Measurements from ENCODE around the gene KIF18B.

The KIF18B gene

DNA sequence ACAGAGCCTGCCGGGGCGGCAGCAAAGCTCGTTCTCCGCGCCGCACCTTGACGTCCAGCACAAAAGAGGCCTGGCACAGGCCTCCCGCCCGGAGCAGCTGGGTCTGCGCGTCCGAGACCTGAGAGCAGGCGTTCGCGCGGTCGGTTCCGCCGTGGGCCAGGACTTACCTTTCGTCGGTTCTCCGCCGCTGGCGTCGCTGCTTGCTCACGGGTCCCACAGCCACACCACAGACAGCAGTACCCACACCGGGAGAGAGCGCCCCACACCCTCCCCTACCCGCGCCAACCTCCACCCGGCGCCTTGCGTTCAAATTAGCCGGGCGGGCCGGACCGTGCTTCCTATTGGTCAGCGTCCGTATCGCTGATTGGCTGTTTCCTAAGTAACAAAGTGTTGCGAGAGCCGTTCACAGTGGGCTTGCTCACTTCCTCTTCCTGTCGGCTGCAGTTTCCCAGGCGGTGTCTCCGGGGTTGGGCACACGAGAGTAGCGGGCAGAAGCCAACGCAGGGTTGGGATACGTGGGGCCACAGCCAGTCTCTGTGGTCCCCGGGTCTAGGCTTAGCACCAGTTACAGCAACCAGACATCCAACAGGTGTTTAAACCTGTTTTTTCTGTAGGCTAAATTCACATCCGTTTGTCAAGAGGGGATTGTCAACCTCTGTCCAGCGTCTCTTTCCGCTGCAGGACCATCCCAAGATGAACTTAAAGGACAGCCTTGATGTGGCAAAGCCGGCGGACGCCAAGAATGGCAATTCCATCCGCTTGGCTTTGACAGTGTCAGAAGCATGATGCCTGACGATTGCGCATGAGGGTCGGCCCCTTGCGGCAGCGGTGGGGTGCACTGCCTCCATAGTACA is at the start of gene KIF18B:
KIF18B (minus strand) TSS at position 313 of the 854 bp plus-strand sequence. CDS start 11,429 bp downstream, outside the sequence.
- peak; percentile 96 for DNase-seq

DNA sequence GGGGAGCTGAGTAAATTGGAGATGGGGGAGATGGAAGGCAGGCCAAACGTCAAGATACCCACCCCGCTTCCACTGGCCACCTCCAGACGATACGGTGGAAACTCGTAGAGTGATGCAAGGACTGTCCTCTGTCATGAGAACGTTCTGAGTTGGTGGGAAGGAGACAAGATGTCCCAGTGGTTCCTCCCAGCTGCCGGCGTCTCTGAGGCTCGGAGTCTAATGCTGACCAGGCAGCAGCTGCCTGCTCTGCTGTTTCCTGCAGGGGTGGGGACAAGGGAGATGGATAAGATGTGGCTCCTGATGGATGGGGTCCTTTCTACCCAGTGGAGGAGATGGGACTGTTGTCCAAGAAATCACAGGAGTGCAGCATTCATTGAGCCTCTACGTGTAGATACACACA is 48.7 kb upstream of the KIF18B start:
- DNase-seq = no peak

DNA sequence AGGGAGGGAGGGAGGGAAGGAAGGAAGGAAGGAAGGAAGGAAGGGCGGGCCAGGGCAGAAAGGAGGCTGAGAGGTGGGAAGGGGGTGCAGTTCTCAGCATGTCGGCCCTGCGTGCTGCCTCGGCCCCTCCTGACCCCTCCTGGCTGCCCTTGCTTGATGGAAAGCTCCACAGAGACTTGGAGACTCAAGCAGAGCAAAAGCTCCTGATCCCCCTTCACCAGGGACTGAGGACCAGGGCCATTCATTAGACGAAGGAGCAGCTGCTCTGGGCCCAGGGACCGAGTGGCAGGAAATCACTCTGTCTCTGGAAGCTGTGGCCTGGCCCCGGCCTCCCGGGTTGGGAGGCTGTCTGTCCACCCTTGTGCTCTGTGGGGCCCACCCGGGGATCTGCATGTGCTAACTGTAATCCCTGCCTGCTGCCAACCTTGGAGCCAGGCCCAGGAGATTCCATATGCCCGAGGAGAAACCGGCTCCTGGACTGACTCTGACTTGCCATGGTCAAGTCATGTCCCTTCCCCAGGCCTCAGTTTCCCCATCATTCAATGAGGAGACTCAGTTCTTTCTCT is 47.9 kb upstream of the KIF18B start:
- no peak for DNase-seq

DNA sequence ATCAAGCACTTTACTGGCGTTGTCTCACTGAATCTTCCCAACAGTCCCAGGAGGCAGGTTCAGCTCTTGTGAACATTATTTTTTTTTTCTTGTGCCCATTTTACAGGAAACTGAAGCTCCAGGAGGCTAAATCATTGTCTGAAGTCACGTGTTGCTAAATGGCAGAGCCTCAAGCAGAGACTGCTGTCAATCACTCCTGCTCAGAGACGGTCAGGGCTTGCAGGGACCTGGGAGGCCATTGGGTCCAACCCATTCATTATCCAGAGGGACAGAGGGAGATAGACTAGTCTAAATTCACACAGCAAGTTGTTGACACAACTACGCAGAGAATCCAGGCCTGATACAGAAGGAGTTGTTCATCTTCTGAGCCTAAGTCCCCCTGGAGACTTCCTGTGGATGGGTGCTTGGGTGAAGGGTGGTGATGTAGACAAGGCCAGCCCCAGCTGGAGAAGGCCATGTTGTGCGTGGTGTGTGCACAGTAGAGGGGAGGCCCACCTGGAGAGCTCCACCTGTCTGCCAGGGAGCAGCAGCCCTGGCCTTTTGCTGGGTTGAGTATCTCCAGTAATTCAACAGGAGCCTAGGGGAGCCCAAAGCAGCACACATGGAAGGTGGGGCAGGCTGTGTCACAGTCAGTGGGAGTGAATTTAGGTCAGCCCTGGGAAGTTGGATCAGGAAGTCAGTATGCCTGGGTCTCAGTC is 44.8 kb upstream of the KIF18B start:
- no peak for DNase-seq

DNA sequence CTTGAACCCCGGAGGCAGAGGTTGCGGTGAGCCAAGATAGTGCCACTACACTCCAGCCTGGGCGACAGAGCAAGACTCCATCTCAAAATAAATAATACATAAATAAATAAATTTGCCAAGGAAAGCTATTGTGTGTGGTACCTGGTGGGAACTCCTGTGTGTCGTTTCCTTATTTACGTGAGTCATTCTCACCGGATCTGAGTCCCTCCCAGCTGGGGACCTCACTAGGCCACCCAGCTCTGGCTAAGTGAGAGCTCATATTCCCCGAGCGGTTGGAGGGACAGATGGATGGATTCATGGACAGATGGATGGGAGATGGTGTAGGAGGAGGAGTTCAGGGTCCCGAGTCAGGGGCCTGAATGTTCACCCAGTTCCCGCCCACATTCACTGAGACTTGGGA is 43.4 kb upstream of the KIF18B start:
- no peak for DNase-seq

DNA sequence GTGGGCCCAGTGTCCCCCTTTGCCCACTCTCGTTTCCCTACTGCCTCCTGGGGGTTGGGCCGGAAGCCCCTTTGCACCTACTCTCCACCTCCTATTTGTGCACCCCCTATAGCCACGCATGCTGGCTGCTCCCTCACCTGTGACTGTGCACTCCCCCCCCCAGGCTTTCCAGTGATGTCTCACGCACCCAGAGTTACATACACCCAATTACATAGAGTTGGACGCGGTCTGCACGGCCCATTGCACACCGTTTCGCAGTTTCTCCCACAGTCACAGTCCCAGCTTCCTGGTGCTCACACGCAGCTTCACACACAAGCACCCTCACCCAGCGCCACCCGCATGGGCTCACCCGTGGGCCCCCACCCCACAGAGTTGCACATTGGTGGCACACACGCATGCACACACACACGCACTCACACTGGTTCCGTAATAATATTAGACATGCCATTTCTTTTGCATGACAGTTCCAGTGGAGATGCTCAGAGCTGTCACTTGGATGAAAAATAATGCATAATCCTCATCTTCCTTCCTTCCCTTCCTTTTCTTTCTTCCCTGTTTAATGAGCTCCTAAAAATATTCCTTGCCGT is 42.1 kb upstream of the KIF18B start:
- no peak for DNase-seq

DNA sequence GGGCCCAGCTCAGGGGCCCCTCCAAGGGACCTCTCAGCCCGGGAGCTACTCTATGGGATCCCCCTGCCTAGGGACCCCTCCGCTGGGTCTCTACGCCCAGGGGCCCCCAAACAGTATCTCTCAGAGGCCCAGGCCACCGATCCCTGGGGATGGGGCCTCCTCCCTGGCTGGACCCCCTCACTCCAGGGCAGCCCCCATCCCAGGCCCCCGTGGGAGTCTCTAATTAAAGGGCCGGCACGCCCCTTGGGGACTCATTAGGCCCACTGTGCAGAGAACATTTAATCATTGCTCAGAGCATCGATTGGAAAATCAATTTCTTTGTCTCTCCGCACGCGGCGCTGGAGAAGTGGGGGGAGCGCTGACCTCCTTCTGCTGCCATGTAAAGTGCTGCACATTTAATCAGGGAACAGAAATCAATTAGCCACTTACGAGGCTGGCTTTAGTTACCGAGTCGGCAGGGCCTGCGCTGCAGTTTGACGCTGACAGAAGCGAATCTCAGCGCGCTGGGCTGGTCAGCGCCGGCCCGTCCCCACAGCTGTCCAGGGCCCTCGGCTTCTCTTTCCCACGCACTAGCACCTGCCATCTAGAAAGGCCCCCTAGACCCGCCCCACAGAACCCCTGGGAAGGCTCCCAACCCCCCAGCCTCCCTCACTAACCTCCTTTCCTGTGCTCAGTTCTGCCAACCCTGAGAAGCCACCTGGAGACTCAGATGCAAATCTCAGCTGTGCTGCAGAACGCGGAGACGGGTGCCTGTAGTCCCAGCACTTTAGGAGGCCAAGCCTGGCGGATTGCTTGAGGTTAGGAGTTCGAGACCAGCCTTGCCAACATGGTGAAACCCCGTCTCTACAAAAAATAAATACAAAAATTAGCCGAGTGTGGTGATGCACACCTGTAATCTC is 40.7 kb upstream of the KIF18B start:
- no peak for DNase-seq

DNA sequence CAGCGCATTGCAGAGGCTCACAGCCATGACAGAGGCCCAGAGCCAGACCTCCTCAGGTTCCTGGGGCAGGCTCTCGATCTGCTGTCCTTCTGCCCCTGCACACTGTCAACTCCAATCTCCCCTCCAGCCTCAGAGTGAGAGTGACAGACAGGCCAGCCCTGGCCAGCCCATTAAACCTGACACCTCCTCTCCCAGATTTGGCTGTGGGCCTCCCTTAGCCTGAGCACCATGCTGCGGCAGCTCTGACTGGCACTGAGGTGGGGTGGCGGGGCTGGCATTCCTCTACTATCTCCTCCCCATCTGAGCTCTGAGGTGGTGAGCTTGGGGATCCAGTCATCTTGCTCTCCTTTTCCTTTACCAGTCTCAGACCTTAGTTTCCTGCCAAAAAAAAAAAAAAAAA is 36.0 kb upstream of the KIF18B start:
- no peak for DNase-seq

DNA sequence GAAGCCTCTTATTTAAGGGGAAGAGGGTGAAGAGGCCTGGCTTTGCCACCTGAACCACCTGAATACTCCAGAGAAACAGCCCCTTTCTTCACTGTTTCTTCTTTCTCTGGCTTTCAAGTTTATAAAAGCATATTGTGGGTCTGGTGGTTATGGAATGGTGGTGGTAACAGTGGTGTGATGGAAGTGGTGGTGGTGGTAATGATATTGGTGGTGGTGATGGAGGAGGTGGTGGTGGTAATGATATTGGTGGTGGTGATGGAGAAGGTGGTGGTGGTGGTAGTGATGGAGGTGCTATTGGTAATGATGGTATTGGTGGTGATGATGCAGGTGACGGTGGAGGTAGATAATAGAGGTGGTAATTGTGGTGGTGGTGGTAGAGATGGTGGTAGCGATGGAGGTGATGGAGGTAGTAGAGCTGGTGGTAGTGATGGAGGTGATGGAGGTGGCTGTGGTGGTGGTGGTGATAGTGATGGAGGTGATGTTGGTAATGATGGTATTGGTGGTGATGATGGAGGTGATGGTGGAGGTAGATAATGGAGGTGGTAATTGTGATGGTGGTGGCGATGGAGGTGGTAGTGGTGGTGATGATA is 34.6 kb upstream of the KIF18B start:
- DNase-seq = no peak

DNA sequence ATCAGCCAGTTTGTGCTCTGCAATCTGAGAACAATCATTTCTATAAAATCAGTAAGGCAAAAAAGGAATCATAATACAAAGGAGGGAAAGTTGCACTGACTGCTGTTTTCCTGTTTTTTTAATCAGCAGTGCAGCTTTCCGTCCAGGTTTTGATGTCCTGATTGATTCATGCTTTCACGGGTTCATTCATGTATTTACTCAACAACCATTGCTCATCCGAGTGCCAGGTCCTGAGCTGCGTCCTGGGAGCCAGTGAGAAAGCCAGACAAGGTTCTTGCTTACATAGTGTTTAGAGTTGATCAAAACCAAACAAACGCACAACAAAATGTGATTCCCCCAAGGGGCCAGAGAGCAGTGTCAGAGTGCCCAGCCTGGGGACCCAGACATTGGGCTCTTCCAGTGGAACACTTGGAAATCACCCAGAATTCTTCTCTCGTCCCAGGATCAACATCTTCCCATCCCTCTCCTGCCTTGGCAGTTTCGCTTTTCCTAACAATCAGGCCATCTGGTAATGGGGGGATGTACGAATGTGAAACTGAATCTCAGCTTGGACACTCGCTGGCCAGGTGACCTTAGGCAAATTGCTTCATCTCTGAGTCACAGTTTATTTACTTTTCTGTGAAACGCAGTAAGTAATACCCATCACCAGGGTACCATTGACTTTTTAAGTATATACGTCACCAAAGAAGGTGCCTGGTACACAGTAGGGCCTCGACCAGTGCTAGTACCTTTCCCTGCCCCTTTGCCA is 33.8 kb upstream of the KIF18B start:
- DNase-seq = no peak

DNA sequence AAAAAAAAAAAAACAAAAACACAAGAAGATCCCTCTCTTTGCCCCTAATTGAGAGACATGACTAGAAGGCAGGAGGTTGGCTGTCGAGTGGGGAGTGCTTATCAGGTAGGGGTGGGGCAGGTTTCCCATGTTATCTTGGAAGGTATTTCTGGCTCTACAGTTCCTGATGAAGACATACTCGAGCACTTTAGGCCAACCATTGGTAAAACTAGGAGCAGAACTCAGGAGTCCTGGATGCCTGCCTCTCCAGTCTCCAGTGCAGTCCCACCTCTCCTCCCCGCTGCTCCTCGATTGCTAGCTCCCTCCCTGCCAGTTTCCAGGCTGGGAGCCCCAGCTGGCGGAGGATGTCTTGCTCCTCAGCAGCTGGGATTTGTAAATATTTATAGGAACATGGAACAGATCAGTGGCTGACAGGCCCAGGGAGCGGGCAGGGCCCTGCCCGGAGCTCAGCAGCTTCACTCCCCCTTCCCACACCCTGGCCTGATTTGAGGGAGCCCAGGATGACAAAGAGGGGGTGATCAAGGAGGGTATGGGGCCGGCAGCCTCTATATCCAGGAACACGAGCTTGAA is 31.9 kb upstream of the KIF18B start:
- no peak for DNase-seq

DNA sequence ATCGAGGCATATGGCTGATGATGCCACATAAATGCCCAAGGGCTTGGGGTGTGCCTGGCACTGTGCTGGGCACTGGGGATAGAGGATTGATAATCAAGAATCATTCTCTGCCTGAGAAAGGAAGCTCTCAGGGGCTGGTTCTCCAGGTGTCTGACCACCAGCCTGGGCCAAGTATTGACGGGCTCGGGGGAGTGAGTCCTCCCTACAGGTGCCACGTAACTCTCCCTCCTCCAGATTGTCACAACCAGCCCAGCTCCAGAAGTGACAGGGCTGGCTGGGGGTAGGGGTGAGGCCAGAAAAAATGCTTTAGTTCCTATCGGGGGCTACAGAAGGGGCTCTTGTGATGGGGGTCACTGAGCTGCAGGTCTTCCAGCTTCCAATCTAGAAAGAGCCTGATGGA is 31.2 kb upstream of the KIF18B start:
- no peak for DNase-seq

DNA sequence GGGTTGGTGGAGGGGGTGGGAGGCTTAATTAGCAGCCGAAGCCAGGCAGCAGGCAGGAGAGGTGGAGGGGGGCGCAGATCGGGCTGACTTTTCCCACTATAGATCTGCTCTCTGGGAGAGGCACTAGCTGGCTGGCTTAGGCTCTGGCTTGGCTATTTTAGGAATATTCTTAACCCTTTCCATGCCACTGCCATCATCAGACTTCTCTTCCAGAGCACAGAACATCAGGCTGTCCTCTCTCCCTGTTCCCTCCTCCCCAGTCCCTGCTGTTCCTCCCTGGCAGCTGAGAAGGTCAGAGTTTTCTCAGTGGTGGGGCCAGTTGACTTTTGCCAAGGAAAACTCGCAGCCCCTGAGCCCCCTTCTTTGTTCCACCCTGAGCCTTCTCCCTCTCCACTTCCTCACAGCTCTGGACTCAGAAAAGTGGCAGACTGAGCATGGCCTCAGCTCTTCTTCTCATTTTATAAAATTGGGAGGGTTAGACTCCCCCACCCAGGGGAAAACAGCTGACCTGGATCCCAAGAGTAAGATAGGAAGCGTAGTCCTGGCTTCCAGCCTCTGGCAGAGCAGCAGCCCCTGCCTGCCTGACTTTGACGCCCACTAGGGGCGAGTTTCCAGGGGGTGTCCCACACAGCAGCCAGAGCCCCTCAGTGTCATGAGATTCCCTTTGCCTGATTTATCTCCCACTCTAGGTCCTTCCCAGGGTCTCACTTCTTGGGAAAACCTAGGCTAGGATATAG is 30.4 kb upstream of the KIF18B start:
- DNase-seq = no peak

DNA sequence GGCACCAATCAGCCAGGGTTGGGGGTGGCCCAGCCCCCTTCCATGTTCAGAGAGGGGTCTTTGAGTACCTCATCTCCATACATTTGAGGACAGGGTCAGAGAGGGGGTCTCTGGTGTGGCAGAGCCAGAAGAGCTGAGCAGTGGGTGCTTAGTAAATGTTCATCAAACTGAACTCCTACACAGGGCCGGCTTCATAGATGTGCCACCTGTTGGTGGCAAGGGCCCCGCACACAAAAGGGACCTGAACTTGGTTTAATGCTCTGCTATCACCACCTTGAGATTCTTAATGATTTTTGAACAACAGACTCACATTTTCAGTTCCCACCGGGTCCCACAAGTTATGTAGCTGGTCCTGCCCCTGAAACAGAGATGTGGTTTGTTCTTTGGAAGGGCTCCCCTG is 29.5 kb upstream of the KIF18B start:
- no peak for DNase-seq

DNA sequence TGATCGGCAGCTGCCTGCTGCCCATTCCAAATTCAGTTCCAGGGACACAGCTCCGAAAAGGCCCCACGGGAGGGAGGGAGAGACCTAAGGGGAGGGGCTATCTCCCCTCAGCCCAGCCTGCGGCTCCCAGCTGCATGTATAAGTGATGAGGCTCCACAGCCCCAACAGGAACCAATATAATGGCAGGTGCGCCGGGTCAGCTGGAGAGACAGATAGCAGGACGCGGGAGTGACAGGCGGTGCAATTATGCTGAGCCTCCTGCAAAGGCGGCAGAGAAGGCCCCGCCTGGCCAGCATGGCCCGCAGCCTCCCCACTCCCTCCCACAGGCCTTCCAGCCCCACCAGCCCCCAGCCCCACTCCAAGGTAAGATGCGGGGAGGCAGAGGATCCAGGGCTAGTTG is 28.6 kb upstream of the KIF18B start:
- DNase-seq = no peak

DNA sequence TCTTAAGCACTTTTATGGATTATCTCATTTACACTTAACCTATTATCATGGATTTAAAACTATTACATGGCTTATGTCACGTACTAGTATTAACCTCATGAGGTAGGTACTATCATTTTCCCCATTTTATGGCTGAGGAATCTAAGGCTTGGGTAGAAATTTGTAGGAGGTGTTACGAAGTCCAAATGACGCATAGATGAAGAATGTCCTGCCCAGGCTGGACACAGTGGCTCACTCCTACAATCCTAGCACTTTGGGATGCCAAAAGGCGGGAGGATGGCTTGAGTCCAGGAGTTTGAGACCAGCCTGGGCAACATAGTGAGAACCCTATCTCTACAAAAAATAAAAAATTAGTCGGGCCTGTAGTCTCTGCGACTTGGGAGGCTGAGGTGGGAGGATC is 25.4 kb upstream of the KIF18B start:
- DNase-seq = no peak

DNA sequence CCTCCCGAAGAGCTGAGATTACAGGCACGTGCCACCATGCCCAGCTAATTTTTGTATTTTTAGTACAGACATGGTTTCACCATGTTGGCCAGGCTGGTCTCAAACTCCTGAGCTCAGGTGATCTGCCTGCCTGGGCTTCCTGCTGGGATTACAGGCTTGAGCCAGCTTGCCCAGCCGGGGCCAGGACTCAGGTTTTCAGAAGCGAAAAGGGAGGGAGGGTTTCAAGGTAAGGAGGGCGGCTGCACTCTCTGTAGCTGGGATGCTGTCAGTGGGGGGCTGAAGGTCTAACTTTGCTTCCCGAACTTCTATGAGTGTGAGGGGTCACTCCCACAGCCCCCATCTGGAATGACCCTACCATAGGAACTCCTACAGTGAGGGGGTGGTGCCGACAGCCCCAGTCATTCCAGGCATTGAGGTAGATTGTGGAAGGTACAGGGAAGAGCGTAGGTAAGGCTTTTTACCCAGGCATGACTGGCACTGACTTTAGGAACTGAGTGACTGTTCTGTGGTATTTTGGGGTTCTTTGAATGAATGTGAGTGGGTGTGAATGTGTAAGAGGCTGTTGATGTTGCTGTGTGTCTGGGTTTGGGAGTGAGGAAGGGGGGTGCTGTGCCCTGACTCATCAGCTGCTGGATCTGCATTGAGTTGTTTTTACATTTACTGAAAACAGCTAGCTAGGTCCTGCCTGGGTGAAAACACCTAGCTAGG is 24.4 kb upstream of the KIF18B start:
- no peak for DNase-seq

DNA sequence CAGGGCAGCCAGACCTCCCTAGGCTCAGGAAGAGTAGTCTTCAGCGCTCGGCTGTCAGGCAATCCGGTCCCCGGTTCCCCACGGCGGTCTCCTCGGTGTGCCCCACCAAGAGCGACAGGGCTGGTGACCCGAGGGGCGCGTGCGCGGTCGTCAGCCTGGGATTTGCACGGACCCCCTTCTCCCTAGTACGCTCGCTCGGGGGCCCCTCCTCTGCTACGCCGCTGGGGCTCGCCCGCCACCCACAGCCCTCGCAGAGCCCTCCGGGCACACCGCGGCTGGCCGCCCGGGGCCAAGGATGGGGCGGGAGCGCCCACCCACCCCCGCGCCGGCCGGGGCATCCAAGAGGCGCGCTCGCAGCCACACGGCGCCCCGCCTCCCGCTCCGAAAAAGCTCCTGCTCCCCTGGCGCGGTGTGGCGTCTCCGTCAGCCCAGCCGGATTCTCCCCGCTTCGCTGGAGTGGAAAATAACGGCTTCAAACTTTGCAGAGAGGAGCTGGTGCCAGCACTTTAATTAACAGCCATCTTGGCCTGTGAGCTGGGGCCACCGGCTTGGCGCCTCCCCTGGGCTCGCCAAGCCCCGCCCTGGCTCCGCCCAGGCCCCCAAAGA is 22.7 kb upstream of the KIF18B start:
- no peak for DNase-seq

DNA sequence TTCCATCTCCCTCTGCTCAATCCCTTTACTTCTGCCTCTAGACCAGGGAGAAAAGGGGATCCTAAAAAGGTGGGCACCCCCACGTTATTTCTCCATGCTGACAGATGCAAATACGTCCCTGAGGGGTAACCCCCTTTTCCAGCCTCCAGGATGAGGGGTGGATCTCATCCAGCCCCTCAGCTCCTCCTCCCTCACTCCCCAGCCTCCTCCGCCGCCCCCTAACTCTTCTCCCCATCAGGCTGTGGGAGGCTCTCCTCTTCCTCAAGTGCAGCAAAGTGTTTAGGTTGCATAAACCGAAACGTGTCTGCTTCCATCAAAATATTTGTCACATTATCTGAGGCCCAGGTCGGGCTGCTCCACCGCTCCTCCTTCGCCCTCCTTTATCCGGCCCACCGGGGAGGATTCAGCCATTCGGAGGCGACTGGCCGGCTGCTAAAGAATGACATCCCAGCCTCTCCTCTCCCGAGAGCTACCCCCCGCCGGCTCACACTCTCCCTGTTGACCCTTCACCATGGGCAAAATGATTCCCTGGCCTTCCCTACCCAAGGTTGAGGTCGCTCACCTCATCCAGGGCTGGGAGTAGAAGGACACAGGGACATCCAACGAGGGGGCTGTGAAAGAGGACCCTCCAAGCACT is 21.7 kb upstream of the KIF18B start:
- DNase-seq = no peak
